Activated CD4-positive, CD25-positive, alpha-beta regulatory T cell (primary cell): ENCODE measurements around the gene INSC.

Experiments
- DNase-seq, 4 experiments: peaks; one replicate each; lab custom pipeline; 2025; lab: John Stamatoyannopoulos, UW

INSC gene

DNA sequence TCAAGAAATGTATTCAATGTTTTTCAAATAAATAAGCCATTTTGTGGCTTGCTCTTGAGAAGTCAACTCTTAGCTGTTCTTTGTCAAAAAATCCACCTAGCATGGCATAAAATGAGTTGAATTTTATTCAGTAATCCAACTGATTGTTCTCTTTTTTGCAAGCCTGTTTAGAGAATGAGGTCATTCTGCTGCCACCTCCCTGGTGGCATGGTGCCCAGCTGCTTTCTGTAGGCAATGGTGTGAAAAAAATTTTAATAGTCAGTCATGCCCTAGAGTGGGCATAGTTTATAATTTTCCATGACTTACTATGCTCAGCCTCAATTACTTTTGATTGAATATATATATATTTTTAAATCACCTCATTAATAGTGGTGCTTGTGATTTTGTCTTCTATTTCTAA, 177.2 kb downstream of the INSC start:
- no peak for DNase-seq

DNA sequence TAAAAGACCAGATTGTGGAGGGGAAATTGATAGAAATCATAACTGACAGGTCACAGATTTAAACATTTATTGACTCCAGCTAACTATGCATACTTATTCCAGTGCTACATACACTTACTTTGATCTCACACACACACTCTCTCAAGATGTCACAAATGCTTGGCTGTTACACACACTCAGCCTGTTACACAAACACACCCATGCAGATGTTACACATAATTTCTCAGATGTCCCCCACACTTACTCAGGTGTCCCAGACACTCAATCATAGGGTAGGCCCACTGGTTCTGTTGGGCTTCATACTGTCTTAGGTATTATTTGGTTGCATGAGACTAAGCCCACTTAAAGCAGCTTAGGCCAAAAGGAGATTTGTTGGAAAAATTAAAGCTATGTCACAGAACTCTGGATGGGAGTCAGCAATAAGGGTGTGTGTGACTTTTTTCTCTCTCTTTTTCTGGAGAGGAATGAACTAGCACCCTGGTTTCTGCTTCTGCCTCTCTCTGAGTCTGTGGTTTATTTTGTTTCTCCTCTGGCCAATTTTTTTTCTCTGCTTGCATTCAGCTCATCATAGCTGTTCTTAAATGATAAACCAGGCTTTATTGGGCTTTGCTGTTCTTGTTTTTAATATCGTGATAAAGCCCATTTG, 179.4 kb downstream of the INSC start:
- no peak for DNase-seq

DNA sequence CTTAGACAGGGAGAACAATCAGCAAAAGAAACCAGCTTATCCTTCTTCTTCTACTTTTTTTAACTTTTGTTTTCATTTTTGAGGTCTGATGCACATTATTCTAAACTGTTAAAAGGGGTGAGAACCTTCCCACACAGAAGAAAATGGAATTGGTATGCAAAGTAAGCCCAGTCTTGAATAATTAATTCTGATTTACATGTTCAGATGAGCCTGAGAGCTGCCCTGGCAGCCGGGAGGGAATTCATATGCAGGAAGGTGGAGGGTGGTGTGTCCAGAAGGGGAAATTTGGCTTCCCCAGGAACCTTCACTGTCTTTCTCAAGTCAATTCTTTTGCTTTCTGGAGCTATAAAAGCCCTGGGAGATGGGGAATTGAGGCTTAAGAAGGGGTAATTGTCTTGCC, 181.0 kb downstream of the INSC start:
- no peak for DNase-seq
